HG02840 (cell line): Measurements from ENCODE around the gene FOXL3.
"Not testable (repeated sequence)": the region's sequence is repeated elsewhere in the genome, so short reads cannot be mapped to it uniquely, and the experiment has no call there.

Experiments used
- ATAC-seq: cut with Tn5 transposase; IDR thresholded peaks from one replicate; pipeline ENCODE4 v1.9.1; 2021; ENCODE audit warnings: mild to moderate bottlenecking, moderate library complexity, moderate number of reproducible peaks; ENCODE audit not compliant: unreplicated experiment, low FRiP score

The FOXL3 gene

GRCh38 chr7:285731-286130, 4.2 kb upstream of the FOXL3 start:
- no peak for ATAC-seq

GRCh38 chr7:286266-286665, 3.7 kb upstream of the FOXL3 start:
- ATAC-seq, result no peak

- ATAC-seq, result no peak
Observed at GRCh38 chr7:288671-289101, 1.3 kb upstream of the FOXL3 start.

- ATAC-seq, result no peak
Observed at GRCh38 chr7:289209-289755, 688 bp upstream of the FOXL3 start.

- ATAC-seq, result no peak
Observed at GRCh38 chr7:290554-291372, 793 bp downstream of the FOXL3 start.

- ATAC-seq, result no peak
Observed at GRCh38 chr7:291373-292092, 1.6 kb downstream of the FOXL3 start.

- no peak for ATAC-seq
Observed at GRCh38 chr7:292226-292625, 2.3 kb downstream of the FOXL3 start.

- ATAC-seq, result no peak
Observed at GRCh38 chr7:292826-293225, 2.9 kb downstream of the FOXL3 start.

- ATAC-seq, result no peak
Observed at GRCh38 chr7:293681-294439, 3.9 kb downstream of the FOXL3 start.

- no peak for ATAC-seq
Observed at GRCh38 chr7:294440-295154, 4.6 kb downstream of the FOXL3 start.

GRCh38 chr7:295155-296154, 5.5 kb downstream of the FOXL3 start:
- no peak for ATAC-seq

- no peak for ATAC-seq
Observed at GRCh38 chr7:296373-296945, 6.5 kb downstream of the FOXL3 start.

GRCh38 chr7:297141-297540, 7.2 kb downstream of the FOXL3 start:
- ATAC-seq, result not testable (repeated sequence)

GRCh38 chr7:297611-298374, 7.8 kb downstream of the FOXL3 start:
- ATAC-seq, result no peak

GRCh38 chr7:298375-298702, 8.4 kb downstream of the FOXL3 start:
- no peak for ATAC-seq

GRCh38 chr7:298743-299142, 8.8 kb downstream of the FOXL3 start:
- ATAC-seq, result no peak

GRCh38 chr7:299169-299568, 9.2 kb downstream of the FOXL3 start:
- no peak for ATAC-seq

- no peak for ATAC-seq
Observed at GRCh38 chr7:299628-300027, 9.7 kb downstream of the FOXL3 start.
